C4-2B (cell line): ENCODE results near the gene PFKFB3.

Source experiments
- ZFX ChIP-seq: fragments of 450-650 bp; IDR thresholded peaks from 2 replicates; pipeline ENCODE4 v1.6.1; 2017
- TF ChIP-seq, protein P1 (sequence below): fragments of 450-650 bp; conservative IDR thresholded peaks from 2 replicates; pipeline ENCODE4 v1.5.1; 2017; ENCODE audit warnings: mild to moderate bottlenecking

DNA sequence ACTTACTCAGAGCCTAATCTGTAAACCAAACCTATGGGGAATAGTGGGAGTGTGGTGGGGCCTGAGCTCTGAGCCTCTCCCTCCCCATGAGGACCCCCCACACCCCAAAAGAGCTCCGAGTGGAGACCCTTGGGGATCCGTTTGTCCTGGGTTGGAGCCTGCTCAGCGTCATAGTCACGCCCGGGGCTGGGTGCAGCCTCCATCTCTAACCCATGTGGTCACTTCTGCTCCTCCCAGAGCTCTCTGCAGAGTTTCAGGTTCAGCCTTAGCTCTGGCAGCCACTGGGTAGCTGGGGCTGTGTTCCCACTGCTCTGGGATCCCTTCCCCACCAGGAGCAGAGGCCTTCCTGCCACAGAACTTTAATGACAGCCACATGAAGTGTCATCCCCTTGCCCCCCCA lies 25.9 kb downstream of the PFKFB3 start:
- TF ChIP-seq, protein P1, sequence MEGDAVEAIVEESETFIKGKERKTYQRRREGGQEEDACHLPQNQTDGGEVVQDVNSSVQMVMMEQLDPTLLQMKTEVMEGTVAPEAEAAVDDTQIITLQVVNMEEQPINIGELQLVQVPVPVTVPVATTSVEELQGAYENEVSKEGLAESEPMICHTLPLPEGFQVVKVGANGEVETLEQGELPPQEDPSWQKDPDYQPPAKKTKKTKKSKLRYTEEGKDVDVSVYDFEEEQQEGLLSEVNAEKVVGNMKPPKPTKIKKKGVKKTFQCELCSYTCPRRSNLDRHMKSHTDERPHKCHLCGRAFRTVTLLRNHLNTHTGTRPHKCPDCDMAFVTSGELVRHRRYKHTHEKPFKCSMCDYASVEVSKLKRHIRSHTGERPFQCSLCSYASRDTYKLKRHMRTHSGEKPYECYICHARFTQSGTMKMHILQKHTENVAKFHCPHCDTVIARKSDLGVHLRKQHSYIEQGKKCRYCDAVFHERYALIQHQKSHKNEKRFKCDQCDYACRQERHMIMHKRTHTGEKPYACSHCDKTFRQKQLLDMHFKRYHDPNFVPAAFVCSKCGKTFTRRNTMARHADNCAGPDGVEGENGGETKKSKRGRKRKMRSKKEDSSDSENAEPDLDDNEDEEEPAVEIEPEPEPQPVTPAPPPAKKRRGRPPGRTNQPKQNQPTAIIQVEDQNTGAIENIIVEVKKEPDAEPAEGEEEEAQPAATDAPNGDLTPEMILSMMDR = no peak
- TF ChIP-seq ZFX = no peak
